LHCN-M2 (cell line): Measurements from ENCODE around the gene AFF1. TPM values are rescaled to one million over a fixed set of nuclear protein-coding genes. Genes with fewer than 3 reads are reported as not detected.
A peak's percentile ranks its signal among the peaks of the same experiment; 100 is the strongest.

Source experiments
- DNase-seq: peaks from one replicate; pipeline ENCODE4 v3.0.0-alpha.2; 2012; ENCODE audit warnings: low read depth
- total RNA-seq: library from RNA; depleted of rRNA; stranded (reverse); fragments of >200 nt; gene quantifications from 2 replicates; pipeline ENCODE4 v1.2.3, GENCODE V29; 2014

AFF1 gene
- total RNA-seq, 1 experiment from 2014 or later = 7.1 TPM

GRCh38 chr4:86918539-86919072 is 16.2 kb upstream of the AFF1 start:
- peak; percentile 81 for DNase-seq

- no peak for DNase-seq
These were observed 15.1 kb upstream of the AFF1 start for GRCh38 chr4:86919561-86920223.

- DNase-seq = peak; percentile 53
These were observed 13.1 kb upstream of the AFF1 start for GRCh38 chr4:86921608-86922252.

- peak; percentile 43 for DNase-seq
These were observed 10.0 kb upstream of the AFF1 start for GRCh38 chr4:86924811-86925210.

GRCh38 chr4:86926435-86927086 is 8.2 kb upstream of the AFF1 start:
- DNase-seq = no peak

- DNase-seq = peak; percentile 74
These were observed 6.9 kb upstream of the AFF1 start for GRCh38 chr4:86927843-86928395.

GRCh38 chr4:86928400-86929255 is 6.2 kb upstream of the AFF1 start:
- no peak for DNase-seq

GRCh38 chr4:86934147-86934770 is 552 bp upstream of the AFF1 start:
- no peak for DNase-seq

GRCh38 chr4:86935566-86935852 is 698 bp downstream of the AFF1 start:
- DNase-seq = no peak

GRCh38 chr4:86935853-86936733 is 1.3 kb downstream of the AFF1 start:
- no peak for DNase-seq

GRCh38 chr4:86938771-86939520 is 4.1 kb downstream of the AFF1 start:
- DNase-seq = no peak

- no peak for DNase-seq
These were observed 5.1 kb downstream of the AFF1 start for GRCh38 chr4:86939729-86940575.

GRCh38 chr4:86940920-86941460 is 6.2 kb downstream of the AFF1 start:
- no peak for DNase-seq

- peak; percentile 26 for DNase-seq
These were observed 7.4 kb downstream of the AFF1 start for GRCh38 chr4:86942185-86942666.

GRCh38 chr4:86944964-86945781 is 10.4 kb downstream of the AFF1 start:
- DNase-seq = no peak

- DNase-seq = no peak
These were observed 12.2 kb downstream of the AFF1 start for GRCh38 chr4:86946868-86947500.
